ENCODE measurements around the gene HLX. TPM values are rescaled to one million over a fixed set of nuclear protein-coding genes. Genes with fewer than 3 reads are reported as not detected.

Gene HLX
- total RNA-seq, 1 donor from 2014 or later: 0.48 TPM

GRCh38 chr1:220873868-220874655, 5.2 kb upstream of the HLX start:
- Mint-ChIP-seq H3K9me3 (ENCODE audit: low read depth) (no peaks in the 10 kb centered on the region), H3K4me1 (ENCODE audit: low read depth) (peaks cover 17% of the 10 kb centered on the region), H3K27me3 (peaks cover 72% of the 10 kb centered on the region), H3K4me3 (ENCODE audit: low read depth) (no peak overlapping the region), H3K27ac (no peak overlapping the region), H3K36me3 (ENCODE audit: insufficient read depth) (no peaks in the 10 kb centered on the region)
- peak; percentile 69 for TF ChIP-seq CTCF (IDR thresholded peaks at IDR 0.05; ENCODE audit: unreplicated experiment)
- DNase-seq (ENCODE audit: low spot score, unreplicated experiment): no peak

GRCh38 chr1:220875260-220875659, 4.0 kb upstream of the HLX start:
- Mint-ChIP-seq H3K9me3 (ENCODE audit: low read depth) (no peaks in the 10 kb centered on the region), H3K27ac (no peak overlapping the region), H3K4me1 (ENCODE audit: low read depth) (peaks cover 17% of the 10 kb centered on the region), H3K4me3 (ENCODE audit: low read depth) (no peak overlapping the region), H3K27me3 (peaks cover 73% of the 10 kb centered on the region), H3K36me3 (ENCODE audit: insufficient read depth) (no peaks in the 10 kb centered on the region)
- no peak for DNase-seq (ENCODE audit: low spot score, unreplicated experiment)
- no peak for TF ChIP-seq CTCF (IDR thresholded peaks at IDR 0.05; ENCODE audit: unreplicated experiment)

- no peak for TF ChIP-seq CTCF (IDR thresholded peaks at IDR 0.05; ENCODE audit: unreplicated experiment)
- H3K27ac Mint-ChIP-seq: peak overlapping the region; percentile 69
- peaks cover 88% of the 10 kb centered on the region for H3K27me3 Mint-ChIP-seq
- no peak for DNase-seq (ENCODE audit: low spot score, unreplicated experiment)
- no peaks in the 10 kb centered on the region for H3K36me3 Mint-ChIP-seq (ENCODE audit: insufficient read depth)
- H3K9me3 Mint-ChIP-seq (ENCODE audit: low read depth): no peaks in the 10 kb centered on the region
- H3K4me3 Mint-ChIP-seq (ENCODE audit: low read depth): peak overlapping the region; percentile 54
- peaks cover 17% of the 10 kb centered on the region for H3K4me1 Mint-ChIP-seq (ENCODE audit: low read depth)
Observed at GRCh38 chr1:220876511-220877376, 2.5 kb upstream of the HLX start.

GRCh38 chr1:220877377-220878095, 1.7 kb upstream of the HLX start:
- no peak for TF ChIP-seq CTCF (IDR thresholded peaks at IDR 0.05; ENCODE audit: unreplicated experiment)
- no peak for DNase-seq (ENCODE audit: low spot score, unreplicated experiment)
- H3K4me1 Mint-ChIP-seq (ENCODE audit: low read depth): peaks cover 15% of the 10 kb centered on the region
- H3K27ac Mint-ChIP-seq: no peak overlapping the region
- H3K36me3 Mint-ChIP-seq (ENCODE audit: insufficient read depth): no peaks in the 10 kb centered on the region
- H3K27me3 Mint-ChIP-seq: peaks cover 91% of the 10 kb centered on the region
- no peaks in the 10 kb centered on the region for H3K9me3 Mint-ChIP-seq (ENCODE audit: low read depth)
- peak overlapping the region; percentile 54 for H3K4me3 Mint-ChIP-seq (ENCODE audit: low read depth)

Data from progenitor cell of endocrine pancreas (in vitro differentiated cells).